Stimulated activated CD4-positive, alpha-beta T cell treated with anti-CD3 and anti-CD28 coated beads, Interleukin-4, amount 100 ng/mL, for 24 hours (primary cell): Measurements from ENCODE around the gene IGLL1.
"Not testable (repeated sequence)": the region's sequence is repeated elsewhere in the genome, so short reads cannot be mapped to it uniquely, and the experiment has no call there.

Source experiments
- DNase-seq: peaks from one replicate; pipeline ENCODE4 v3.0.0-alpha.2; 2020

Gene IGLL1

GRCh38 chr22:23591201-23591791, 11.2 kb upstream of the IGLL1 start:
- DNase-seq, result peak; percentile 63

GRCh38 chr22:23583836-23584235, 3.7 kb upstream of the IGLL1 start:
- DNase-seq, result no peak

GRCh38 chr22:23583153-23583552, 3.1 kb upstream of the IGLL1 start:
- DNase-seq, result no peak

GRCh38 chr22:23581260-23581650, 1.2 kb upstream of the IGLL1 start:
- DNase-seq, result no peak

GRCh38 chr22:23580576-23581259, 628 bp upstream of the IGLL1 start:
- no peak for DNase-seq

- DNase-seq, result no peak
These were observed 810 bp downstream of the IGLL1 start for GRCh38 chr22:23579280-23579679.

GRCh38 chr22:23578306-23578705, 1.8 kb downstream of the IGLL1 start:
- no peak for DNase-seq

- no peak for DNase-seq
These were observed 3.4 kb downstream of the IGLL1 start for GRCh38 chr22:23576681-23577080.

GRCh38 chr22:23575601-23576000, 4.5 kb downstream of the IGLL1 start:
- no peak for DNase-seq

- no peak for DNase-seq
These were observed 5.2 kb downstream of the IGLL1 start for GRCh38 chr22:23574877-23575276.

- DNase-seq, result no peak
These were observed 5.7 kb downstream of the IGLL1 start for GRCh38 chr22:23574371-23574811.

- DNase-seq, result not testable (repeated sequence)
These were observed 6.3 kb downstream of the IGLL1 start for GRCh38 chr22:23573701-23574235.

GRCh38 chr22:23573106-23573505, 7.0 kb downstream of the IGLL1 start:
- DNase-seq, result not testable (repeated sequence)

GRCh38 chr22:23571486-23571885, 8.6 kb downstream of the IGLL1 start:
- no peak for DNase-seq

GRCh38 chr22:23570681-23571080, 9.4 kb downstream of the IGLL1 start:
- no peak for DNase-seq

- DNase-seq, result no peak
These were observed 10.4 kb downstream of the IGLL1 start for GRCh38 chr22:23569716-23570115.

- DNase-seq, result no peak
These were observed 10.8 kb downstream of the IGLL1 start for GRCh38 chr22:23569291-23569690.

GRCh38 chr22:23566705-23567475, 13.2 kb downstream of the IGLL1 start:
- no peak for DNase-seq

- DNase-seq, result no peak
These were observed 14.0 kb downstream of the IGLL1 start for GRCh38 chr22:23565915-23566704.

- DNase-seq, result no peak
These were observed 14.7 kb downstream of the IGLL1 start for GRCh38 chr22:23565305-23565914.

GRCh38 chr22:23564276-23564675, 15.8 kb downstream of the IGLL1 start:
- DNase-seq, result no peak

GRCh38 chr22:23563111-23563510, 17.0 kb downstream of the IGLL1 start:
- DNase-seq, result no peak
